GM12878 (cell line): Measurements from ENCODE around the gene ATF6B. TPM values are rescaled to one million over a fixed set of nuclear protein-coding genes. Genes with fewer than 3 reads are reported as not detected.

Experiments
- ATAC-seq: fragments of 200-7000 bp; cut with Tn5 transposase; 3 replicates; pipeline ENCODE4 v1.9.1; 2020; ENCODE audit warnings: mild to moderate bottlenecking, moderate library complexity
- BruUV-seq: library from RNA; stranded (reverse); fragments of 400-500 nt; replicated peaks from 2 replicates; lab custom pipeline; 2021; lab: Mats Ljungman, UMichigan
- CTCF ChIA-PET: fragments of 300-600 bp; sonication (Branson Sonifier 250); formaldehyde crosslinking; extraction: SDS; loops from one replicate; lab custom pipeline; 2021; ENCODE audit warnings: inconsistent platforms; lab: Yijun Ruan, JAX
- POLR2A ChIA-PET: fragments of 350-600 bp; formaldehyde crosslinking; extraction: SDS; loops from one replicate; lab custom pipeline; 2021; ENCODE audit warnings: inconsistent platforms; lab: Charles Lee
- RAD21 ChIA-PET: fragments of 300-600 bp; sonication (Branson Sonifier 250); formaldehyde crosslinking; loops from one replicate; lab custom pipeline; 2023; ENCODE audit warnings: antibody characterized with exemption; ENCODE audit not compliant: unreplicated experiment; lab: Charles Lee
- SMC1A ChIA-PET: fragments of 300-600 bp; sonication (Branson Sonifier 250); formaldehyde crosslinking; loops from one replicate; lab custom pipeline; 2023; ENCODE audit not compliant: unreplicated experiment, uncharacterized antibody; lab: Charles Lee
- DNase-seq: peaks from one replicate; pipeline ENCODE4 v3.0.0-alpha.2; 2011; ENCODE audit warnings: low read depth, low spot score
- FAIRE-seq: peaks from 3 replicates; lab custom pipeline; 2011; peaks lifted over from hg19 to GRCh38; lab: Jason Lieb, UNC
- H2AFZ ChIP-seq: 2 replicates; pipeline ENCODE4 v1.6.0; 2011; ENCODE audit warnings: low read depth, low read length, control low read depth; ENCODE audit not compliant: control insufficient read depth
- H3K27ac ChIP-seq: 2 replicates; pipeline ENCODE4 v1.5.1; 2011; ENCODE audit warnings: control low read depth; ENCODE audit not compliant: control insufficient read depth, insufficient read depth
- H3K27me3 ChIP-seq, 2 experiments: replicated peaks in 1 of 2; 2 replicates each; pipeline versions ENCODE4 v1.6.0 to v1.6.1; 2011; ENCODE audit warnings: low read length in 1 of 2; ENCODE audit not compliant: control insufficient read depth in 2 of 2, insufficient read depth in 2 of 2
- H3K36me3 ChIP-seq, 2 experiments: 2 replicates each; pipeline ENCODE4 v1.5.1; 2011; ENCODE audit warnings: low read length in 1 of 2; ENCODE audit not compliant: control insufficient read depth in 2 of 2, insufficient read depth in 2 of 2
- H3K4me1 ChIP-seq: 2 replicates; pipeline ENCODE4 v1.6.1; 2011; ENCODE audit warnings: mild to moderate bottlenecking, low read length, moderate library complexity, mixed read lengths; ENCODE audit not compliant: control insufficient read depth, insufficient read depth
- H3K4me2 ChIP-seq: 2 replicates; pipeline ENCODE4 v1.6.0; 2011; ENCODE audit warnings: control low read depth; ENCODE audit not compliant: control insufficient read depth, insufficient read depth
- H3K4me3 ChIP-seq: fragments of 200-600 bp; sonication (generic); 2 replicates; pipeline ENCODE4 v1.5.1; 2016
- H3K79me2 ChIP-seq: 2 replicates; pipeline ENCODE4 v1.6.0; 2011; ENCODE audit warnings: low read length; ENCODE audit not compliant: control insufficient read depth, insufficient read depth
- H3K9ac ChIP-seq: 2 replicates; pipeline ENCODE4 v1.8.0; 2011; ENCODE audit warnings: low read length, control low read depth, mixed read lengths; ENCODE audit not compliant: control insufficient read depth, insufficient read depth
- H3K9me3 ChIP-seq: replicated peaks from 3 replicates; pipeline ENCODE4 v1.5.1; 2011; ENCODE audit warnings: mild to moderate bottlenecking, low read length; ENCODE audit not compliant: control insufficient read depth, insufficient read depth
- H4K20me1 ChIP-seq: 2 replicates; pipeline ENCODE4 v1.6.0; 2011; ENCODE audit not compliant: control insufficient read depth, insufficient read depth
- BRCA1 ChIP-seq: IDR thresholded peaks from 2 replicates; pipeline ENCODE4 v1.6.1; 2011; ENCODE audit warnings: low read depth, low read length, improper control_type of control experiment
- CBFB ChIP-seq: IDR thresholded peaks from 2 replicates; pipeline ENCODE4 v1.6.1; 2016; ENCODE audit warnings: antibody characterized with exemption, low read depth
- DPF2 ChIP-seq: fragments of 450-650 bp; IDR thresholded peaks from 2 replicates; pipeline ENCODE4 v1.6.1; 2017; ENCODE audit warnings: mild to moderate bottlenecking
- MYC ChIP-seq: IDR thresholded peaks from 2 replicates; pipeline ENCODE4 v1.6.1; 2011; ENCODE audit warnings: mild to moderate bottlenecking, low read length, moderate library complexity, inconsistent platforms; ENCODE audit not compliant: insufficient read depth, insufficient replicate concordance, insufficient read length, severe bottlenecking
- NR2C1 ChIP-seq: fragments of 450-650 bp; IDR thresholded peaks from 2 replicates; pipeline ENCODE4 v1.6.1; 2017; ENCODE audit warnings: antibody characterized with exemption, mild to moderate bottlenecking, moderate library complexity
- NR2C2 ChIP-seq: IDR thresholded peaks from 2 replicates; pipeline ENCODE4 v1.6.1; 2011; ENCODE audit warnings: borderline replicate concordance, low read depth; ENCODE audit not compliant: control insufficient read depth, insufficient read length
- YY1 ChIP-seq: IDR thresholded peaks from 2 replicates; pipeline ENCODE4 v1.6.1; 2011; ENCODE audit warnings: low read depth, mild to moderate bottlenecking, low read length
- WGBS: methylation state at CpG from one replicate; pipeline ENCODE4 v1.1.6; 2016; ENCODE audit warnings: low lambda C conversion rate; ENCODE audit not compliant: insufficient replicate concordance, insufficient coverage; ENCODE audit errors: missing lambda C conversion rate; 5-methylcytosine and 5-hydroxymethylcytosine counted together
- in situ Hi-C: fragments of 300-500 bp; cut with MboI; formaldehyde crosslinking; loops from 9 replicates; pipeline ENCODE4 v1.14.3; 2018; ENCODE audit warnings: mixed read lengths
- intact Hi-C: fragments of 100-400 bp; cut with micrococcal nuclease; formaldehyde crosslinking; loops from one replicate; pipeline ENCODE4 v1.14.2; 2022; ENCODE audit not compliant: unreplicated experiment
- polyA plus RNA-seq, 11 experiments: library from polyadenylated mRNA; depleted of rRNA in 4 of 11; unstranded in 6 of 11; stranded (reverse) in 5 of 11; fragments of >200 nt; fragmentation: Nextera tagmentation in 4 of 11; fragmentation: Illumina TruSeq in 1 of 11; extraction: Ambion mirVana in 4 of 11; extraction: Trizol in 1 of 11; gene quantifications; 1 replicate in 1 of 11; 2 replicates in 10 of 11; pipeline versions ENCODE4 v1.2.1 to v1.2.3, GENCODE V29; 2011 to 2016; ENCODE audit warnings: inconsistent platforms in 2 of 11, missing spikeins in 2 of 11, low read depth in 1 of 11
- total RNA-seq, 4 experiments: library from RNA; depleted of rRNA in 3 of 4; stranded (reverse); fragments of >200 nt in 3 of 4; fragmentation: Illumina TruSeq in 1 of 4; extraction: Trizol in 1 of 4; gene quantifications; 2 replicates each; pipeline versions ENCODE4 v1.2.1 to v1.2.3, GENCODE V29; 2013 to 2021
- TF ChIP-seq, protein P1 (sequence below): IDR thresholded peaks from 2 replicates; pipeline ENCODE4 v1.6.1; 2011; ENCODE audit warnings: low read depth, mild to moderate bottlenecking, low read length, moderate library complexity, borderline replicate concordance; ENCODE audit errors: extremely low read depth
- TF ChIP-seq, protein P2 (sequence below): IDR thresholded peaks from 2 replicates; pipeline ENCODE4 v1.6.1; 2011; ENCODE audit warnings: borderline replicate concordance, low read depth, mild to moderate bottlenecking, moderate library complexity, mixed read lengths, low read length; ENCODE audit not compliant: insufficient read depth; ENCODE audit errors: extremely low read length

The ATF6B gene
- total and polyA plus RNA-seq, 10 of the 15 experiments (the other 5 are each of a cell fraction or from before 2014, with no cell fraction given): 13.6 to 83.9 (median 44.0) TPM

DNA sequence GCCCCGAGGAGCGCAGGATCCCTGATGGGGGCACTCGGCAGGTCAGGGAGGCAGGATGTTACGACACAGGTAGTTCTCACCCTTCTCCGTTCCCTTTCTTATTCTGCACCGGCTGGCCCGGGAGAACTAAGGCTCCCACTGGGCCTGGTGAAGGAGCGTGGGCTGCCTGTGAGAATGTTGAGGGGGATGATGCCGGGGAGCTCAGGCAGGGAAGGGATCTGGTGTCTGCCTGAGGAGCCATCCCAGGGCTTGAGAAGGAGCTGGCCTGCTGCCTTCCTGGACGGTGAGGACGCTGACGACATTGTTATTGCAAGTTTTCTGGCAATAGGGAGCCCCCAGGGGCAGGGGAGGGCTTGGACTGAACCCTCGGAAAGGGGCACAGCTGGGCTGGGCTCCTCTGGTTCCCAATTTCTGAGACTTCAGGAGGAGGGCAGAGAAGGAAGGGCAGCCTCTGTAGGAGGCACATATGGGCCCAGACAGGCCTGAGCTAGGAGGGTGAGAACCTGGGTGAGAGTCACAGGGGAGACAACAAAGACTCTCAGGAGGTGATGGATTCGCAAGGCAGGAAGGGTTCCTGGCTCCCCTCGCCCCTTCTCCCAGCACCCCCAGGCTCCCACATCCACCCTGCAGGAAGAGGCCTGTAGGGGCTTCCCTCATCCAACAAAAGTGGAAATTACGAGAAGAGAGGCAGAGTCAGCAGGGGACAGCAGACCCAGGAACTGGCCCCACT is 57.1 kb downstream of the ATF6B start:
- TF ChIP-seq YY1 (no peak), DPF2 (no peak), CBFB (no peak), BRCA1 (no peak), NR2C2 (no peak), MYC (no peak), NR2C1 (no peak)
- TF ChIP-seq, protein P1, sequence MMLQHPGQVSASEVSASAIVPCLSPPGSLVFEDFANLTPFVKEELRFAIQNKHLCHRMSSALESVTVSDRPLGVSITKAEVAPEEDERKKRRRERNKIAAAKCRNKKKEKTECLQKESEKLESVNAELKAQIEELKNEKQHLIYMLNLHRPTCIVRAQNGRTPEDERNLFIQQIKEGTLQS: no peak
- TF ChIP-seq, protein P2, sequence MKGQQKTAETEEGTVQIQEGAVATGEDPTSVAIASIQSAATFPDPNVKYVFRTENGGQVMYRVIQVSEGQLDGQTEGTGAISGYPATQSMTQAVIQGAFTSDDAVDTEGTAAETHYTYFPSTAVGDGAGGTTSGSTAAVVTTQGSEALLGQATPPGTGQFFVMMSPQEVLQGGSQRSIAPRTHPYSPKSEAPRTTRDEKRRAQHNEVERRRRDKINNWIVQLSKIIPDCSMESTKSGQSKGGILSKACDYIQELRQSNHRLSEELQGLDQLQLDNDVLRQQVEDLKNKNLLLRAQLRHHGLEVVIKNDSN: no peak
- no peak for DNase-seq
- Histone ChIP-seq H3K27me3 (peaks cover 0 to 3% of the 10 kb centered on the region in 2 experiments; a peak in 2 of 4 replicates), H3K9ac (no peak overlapping the region), H3K9me3 (no peaks in the 10 kb centered on the region), H4K20me1 (no peaks in the 10 kb centered on the region), H2AFZ (no peak overlapping the region), H3K79me2 (no peaks in the 10 kb centered on the region), H3K4me1 (no peaks in the 10 kb centered on the region), H3K4me3 (no peak overlapping the region), H3K36me3 (no peaks in the 10 kb centered on the region), H3K27ac (no peak overlapping the region), H3K4me2 (no peak overlapping the region)
- BruUV-seq: no TSS peak
- RAD21 ChIA-PET: no interaction called here
- SMC1A ChIA-PET: no interaction called here
- in situ Hi-C loops (no loop called here), intact Hi-C loops (no loop called here)
- FAIRE-seq: no peak
- no peak for ATAC-seq
- WGBS: 44% methylated on average over 14 of the region's 16 CpGs
- CTCF ChIA-PET: interaction anchor here (0.9 to 1.5 kb wide), 2 partner anchors 22 to 61 kb away, joined by 3 to 6 read pairs; no protein-coding TSS in a partner anchor
- POLR2A ChIA-PET: no interaction called here
